Hepatic stellate cell (primary cell): ENCODE measurements around the gene DUT.
"Not testable (repeated sequence)": the region's sequence is repeated elsewhere in the genome, so short reads cannot be mapped to it uniquely, and the experiment has no call there.

Experiments
- DNase-seq: peaks from one replicate; pipeline ENCODE4 v3.0.0; 2011; ENCODE audit warnings: low spot score

DUT gene

GRCh38 chr15:48330855-48331795, at the start of gene DUT:
Gene DUT (plus strand): TSS chr15:48331429. CDS start chr15:48331516, 87 bp downstream.
- DNase-seq: peak; percentile 72

DNA sequence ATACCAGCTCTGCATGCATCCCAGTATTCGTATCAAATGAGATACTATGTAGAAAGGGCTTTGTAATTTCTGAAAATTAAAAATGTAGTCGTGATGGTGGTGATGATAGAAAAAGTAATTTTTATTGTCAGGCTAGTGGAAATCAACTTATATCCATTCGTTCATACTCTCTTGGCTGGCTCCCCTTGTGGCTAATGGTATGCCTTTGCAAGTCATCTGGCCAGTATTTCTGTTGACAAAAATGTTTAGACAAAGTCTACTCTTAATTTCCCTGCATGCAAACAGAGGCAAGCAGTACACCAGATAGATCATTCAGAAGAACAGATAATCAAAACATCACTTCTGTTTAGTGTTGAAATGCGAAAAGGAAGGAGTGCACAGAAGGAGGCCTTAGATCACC, 49.6 kb upstream of the DUT start:
- no peak for DNase-seq

- no peak for DNase-seq
Observed at GRCh38 chr15:48282216-48282615, 49.0 kb upstream of the DUT start.

DNA sequence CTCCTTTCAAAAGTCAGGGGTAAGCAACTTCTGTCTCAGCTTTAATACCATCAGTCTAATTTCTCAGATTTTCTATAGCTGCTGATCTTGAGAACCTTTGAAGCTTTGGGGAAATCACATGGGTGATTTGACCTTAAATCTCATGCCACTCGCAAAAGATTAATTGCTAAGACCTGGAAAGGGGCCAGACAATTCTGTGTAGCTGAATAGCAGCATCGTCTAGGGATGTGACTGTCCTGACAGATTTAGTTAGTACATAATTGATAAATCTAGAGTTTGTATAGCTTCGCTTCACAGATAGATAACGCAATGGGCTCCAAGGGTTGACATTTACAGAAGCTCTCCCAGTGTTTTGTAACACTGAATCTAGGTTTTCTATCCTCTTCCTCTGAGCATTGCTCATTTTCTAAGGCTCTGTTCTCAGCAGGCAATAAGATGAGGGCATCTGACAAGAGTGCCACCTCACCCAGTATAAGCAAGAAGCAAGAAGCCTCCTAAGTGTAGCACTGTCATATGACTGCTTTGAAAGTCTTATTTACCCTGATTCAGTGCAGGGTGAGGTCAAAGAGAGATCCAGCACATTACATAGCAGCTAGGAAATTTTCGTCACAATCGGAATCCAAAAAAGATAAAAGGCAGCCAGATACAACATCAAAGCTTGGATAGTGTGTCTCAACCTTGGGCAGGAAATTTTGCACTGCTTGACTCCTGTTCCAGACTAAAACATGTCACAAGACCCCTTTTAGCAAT, 47.7 kb upstream of the DUT start:
- no peak for DNase-seq

GRCh38 chr15:48285329-48286214, 45.7 kb upstream of the DUT start:
- DNase-seq: peak; percentile 47

- no peak for DNase-seq
Observed at GRCh38 chr15:48289628-48290027, 41.6 kb upstream of the DUT start.

DNA sequence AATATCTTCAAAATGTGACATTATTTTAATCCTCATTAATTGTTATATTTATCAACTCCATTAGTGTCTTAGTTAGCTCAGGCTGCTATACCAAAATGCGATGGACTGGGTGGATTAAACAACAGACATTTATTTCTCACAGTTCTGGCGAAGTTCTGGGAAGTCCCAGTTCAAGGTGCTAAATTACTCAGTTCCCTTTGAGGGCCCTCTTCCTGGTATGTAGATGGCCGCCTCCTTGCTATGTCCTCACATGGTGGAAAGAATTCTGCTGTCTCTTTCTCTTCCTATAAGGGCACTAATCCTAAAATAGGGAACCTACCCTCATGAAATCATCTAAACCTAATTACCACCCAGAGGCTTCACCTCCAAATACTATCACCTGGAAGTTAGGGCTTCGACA, 38.8 kb upstream of the DUT start:
- no peak for DNase-seq

GRCh38 chr15:48297668-48298067, 33.6 kb upstream of the DUT start:
- no peak for DNase-seq

DNA sequence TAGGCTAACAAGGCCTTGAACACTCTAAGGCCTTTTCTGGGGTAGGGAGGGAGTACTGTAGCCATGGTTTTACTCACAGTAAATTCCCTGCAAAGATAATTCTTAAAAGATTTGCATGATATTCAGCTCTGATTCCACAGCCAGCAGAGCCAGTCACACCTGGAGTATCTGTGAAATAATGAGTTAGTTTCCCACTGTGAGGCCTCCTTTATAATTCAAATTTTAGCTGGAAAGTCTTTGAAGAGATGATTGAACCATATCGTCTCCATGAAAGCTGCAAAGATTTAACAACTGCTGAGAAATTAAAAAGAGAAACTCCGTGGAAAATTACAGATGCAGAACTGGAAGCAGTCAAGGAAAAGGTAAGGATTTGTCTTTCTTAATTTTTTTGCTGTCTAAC, 32.3 kb upstream of the DUT start:
- DNase-seq: no peak

DNA sequence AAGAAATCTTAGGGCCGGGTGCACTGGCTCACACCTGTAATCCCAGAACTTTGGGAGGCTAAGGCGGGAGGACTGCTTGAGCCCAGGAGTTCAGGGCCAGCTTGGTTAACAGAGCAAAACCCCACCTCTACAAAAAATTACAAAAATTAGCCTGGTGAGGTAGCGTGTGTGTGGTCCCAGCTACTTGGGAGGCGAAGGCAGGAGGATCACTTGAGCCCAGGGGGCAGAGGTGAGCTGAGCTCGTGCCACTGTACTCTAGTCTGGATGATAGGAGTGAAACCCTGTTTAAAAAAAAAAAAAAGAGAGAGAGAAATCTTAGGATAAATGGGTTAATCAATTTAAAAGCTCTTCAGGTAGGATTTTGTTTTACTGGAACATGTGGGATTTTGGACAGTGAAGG, 31.2 kb upstream of the DUT start:
- no peak for DNase-seq

GRCh38 chr15:48304398-48304797, 26.8 kb upstream of the DUT start:
- no peak for DNase-seq

GRCh38 chr15:48306639-48307038, 24.6 kb upstream of the DUT start:
- no peak for DNase-seq

DNA sequence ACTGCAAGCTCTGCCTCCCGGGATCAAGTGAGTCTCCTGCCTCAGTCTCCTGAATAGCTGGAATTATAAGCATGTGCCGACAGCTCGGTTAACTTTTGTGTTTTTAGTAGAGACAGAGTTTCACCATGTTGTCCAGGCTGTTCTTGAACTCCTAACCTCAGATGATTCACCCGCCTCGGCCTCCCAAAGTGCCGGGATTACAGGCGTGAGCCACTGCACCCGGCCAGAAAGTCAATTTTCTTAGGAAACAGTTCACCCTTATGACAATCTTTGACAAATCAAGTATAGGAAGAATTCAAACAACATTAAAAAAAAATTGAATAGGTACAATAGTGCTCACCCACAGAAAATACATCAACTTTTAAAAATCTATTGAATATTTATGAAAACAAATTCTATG, 23.6 kb upstream of the DUT start:
- no peak for DNase-seq

DNA sequence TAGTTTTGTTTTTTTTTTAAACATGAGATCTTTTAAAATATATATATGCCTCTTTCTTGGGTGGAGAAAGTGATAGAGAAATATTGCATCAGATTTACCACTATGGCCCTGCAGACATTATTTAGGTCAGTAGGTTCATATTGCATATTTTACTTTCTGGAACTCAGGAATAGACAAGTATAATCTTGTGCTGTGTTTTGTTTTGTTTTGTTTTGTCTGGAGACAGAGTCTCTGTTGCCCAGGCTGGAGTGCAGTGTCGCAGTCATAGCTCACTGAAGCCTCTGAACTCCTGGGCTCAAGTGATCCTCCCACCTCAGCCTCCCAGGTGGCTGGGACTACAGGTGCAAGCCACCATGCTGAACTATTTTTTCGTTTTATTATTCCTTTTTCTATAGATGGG, 21.5 kb upstream of the DUT start:
- no peak for DNase-seq

- DNase-seq: no peak
Observed at GRCh38 chr15:48313216-48313615, 18.0 kb upstream of the DUT start.

DNA sequence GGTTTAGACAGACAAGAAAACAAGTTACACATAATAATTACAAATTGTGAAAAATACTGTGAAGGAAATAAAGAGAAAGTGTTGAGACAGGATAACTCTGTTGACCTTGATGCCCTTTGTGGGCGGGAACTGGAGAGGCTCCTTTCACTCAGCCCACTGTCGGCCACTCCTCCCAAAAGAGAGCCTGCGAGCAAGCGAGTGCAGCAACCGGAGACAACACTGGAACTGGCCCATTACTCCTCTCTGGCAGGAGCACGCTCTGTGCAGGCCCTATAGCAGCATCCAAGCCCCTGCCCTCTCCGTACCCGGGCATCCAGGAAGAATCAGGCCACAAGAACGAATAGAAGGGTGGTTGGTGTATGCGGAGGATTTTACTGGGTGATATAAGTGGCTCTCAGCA, 16.2 kb upstream of the DUT start:
- no peak for DNase-seq

DNA sequence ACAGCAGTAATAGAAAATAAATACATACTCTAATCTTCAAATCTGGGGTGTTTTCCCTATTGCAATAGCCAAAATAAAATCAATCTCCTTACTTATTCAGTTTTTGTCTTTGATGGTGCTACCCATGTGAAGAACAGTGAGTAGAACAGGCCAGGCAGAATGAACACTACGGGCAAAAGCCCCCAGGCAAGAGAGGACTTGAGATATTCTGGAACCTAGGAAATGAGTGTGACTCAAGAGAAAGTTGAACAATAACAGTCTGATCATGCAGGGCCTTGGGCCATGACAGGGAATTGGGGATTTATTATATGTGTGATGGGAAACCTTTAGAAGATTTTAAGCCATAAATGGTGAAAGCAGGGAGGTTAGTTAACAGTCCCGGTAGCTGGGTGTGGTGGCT, 14.0 kb upstream of the DUT start:
- DNase-seq: no peak

GRCh38 chr15:48318131-48318530, 13.1 kb upstream of the DUT start:
- no peak for DNase-seq

GRCh38 chr15:48323294-48323693, 7.9 kb upstream of the DUT start:
- no peak for DNase-seq

GRCh38 chr15:48324949-48325348, 6.3 kb upstream of the DUT start:
- DNase-seq: no peak

DNA sequence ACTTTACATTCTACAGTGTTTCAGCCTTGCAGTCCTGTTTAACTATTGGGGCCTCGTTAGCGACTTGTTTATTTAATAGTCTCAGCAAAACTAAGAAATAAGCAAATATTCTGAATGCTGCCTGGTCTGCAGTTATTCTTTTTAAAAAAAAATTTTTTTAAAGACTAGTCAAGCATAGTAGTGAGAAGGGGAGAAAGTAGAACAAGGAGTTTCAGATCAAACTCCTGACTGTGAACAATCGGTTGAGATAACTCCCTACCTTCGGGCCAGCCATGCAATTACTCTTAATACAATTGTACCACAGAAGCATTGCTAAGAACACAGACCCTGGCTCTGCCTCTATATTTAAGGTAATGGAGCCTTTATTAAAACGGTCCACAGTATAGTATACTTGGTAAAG, 5.8 kb upstream of the DUT start:
- no peak for DNase-seq

GRCh38 chr15:48326180-48326579, 5.0 kb upstream of the DUT start:
- DNase-seq: not testable (repeated sequence)
